Activated CD4-positive, alpha-beta T cell treated with anti-CD3 and anti-CD28 coated beads for 1 hour (primary cell): ENCODE measurements around the gene PLXNB1.

Experiments
- DNase-seq: peaks from one replicate; pipeline ENCODE4 v3.0.0-alpha.2; 2020

PLXNB1 gene

GRCh38 chr3:48418140-48418539, 11.7 kb downstream of the PLXNB1 start:
- DNase-seq = no peak

GRCh38 chr3:48417529-48418108, 12.3 kb downstream of the PLXNB1 start:
- no peak for DNase-seq

GRCh38 chr3:48416546-48416945, 13.3 kb downstream of the PLXNB1 start:
- DNase-seq = no peak

GRCh38 chr3:48416091-48416505, 13.8 kb downstream of the PLXNB1 start:
- no peak for DNase-seq

- DNase-seq = no peak
Observed at GRCh38 chr3:48415251-48415953, 14.5 kb downstream of the PLXNB1 start.

- DNase-seq = no peak
Observed at GRCh38 chr3:48414376-48415250, 15.3 kb downstream of the PLXNB1 start.

- DNase-seq = no peak
Observed at GRCh38 chr3:48413611-48414010, 16.3 kb downstream of the PLXNB1 start.

GRCh38 chr3:48413086-48413485, 16.8 kb downstream of the PLXNB1 start:
- no peak for DNase-seq

- no peak for DNase-seq
Observed at GRCh38 chr3:48412375-48413001, 17.4 kb downstream of the PLXNB1 start.

GRCh38 chr3:48411606-48412374, 18.1 kb downstream of the PLXNB1 start:
- DNase-seq = no peak

GRCh38 chr3:48411041-48411588, 18.8 kb downstream of the PLXNB1 start:
- no peak for DNase-seq

- DNase-seq = no peak
Observed at GRCh38 chr3:48410205-48411040, 19.5 kb downstream of the PLXNB1 start.

- no peak for DNase-seq
Observed at GRCh38 chr3:48409291-48410201, 20.3 kb downstream of the PLXNB1 start.

GRCh38 chr3:48408823-48409281, 21.0 kb downstream of the PLXNB1 start:
- peak; percentile 5 for DNase-seq

GRCh38 chr3:48407542-48408099, 22.3 kb downstream of the PLXNB1 start:
- DNase-seq = peak; percentile 1

GRCh38 chr3:48406443-48407431, 23.1 kb downstream of the PLXNB1 start:
- peak; percentile 2 for DNase-seq

- peak; percentile 3 for DNase-seq
Observed at GRCh38 chr3:48405971-48406370, 23.9 kb downstream of the PLXNB1 start.

GRCh38 chr3:48405343-48405881, 24.5 kb downstream of the PLXNB1 start:
- no peak for DNase-seq
